DMS 273 treated with DMSO at 0.1 percent for 48 hours (cell line): ENCODE measurements around the gene CDH12.
"Not testable (repeated sequence)": the region's sequence is repeated elsewhere in the genome, so short reads cannot be mapped to it uniquely, and the experiment has no call there.

Experiments
- DNase-seq: peaks from one replicate; lab custom pipeline; 2025; lab: John Stamatoyannopoulos, UW

CDH12 gene

DNA sequence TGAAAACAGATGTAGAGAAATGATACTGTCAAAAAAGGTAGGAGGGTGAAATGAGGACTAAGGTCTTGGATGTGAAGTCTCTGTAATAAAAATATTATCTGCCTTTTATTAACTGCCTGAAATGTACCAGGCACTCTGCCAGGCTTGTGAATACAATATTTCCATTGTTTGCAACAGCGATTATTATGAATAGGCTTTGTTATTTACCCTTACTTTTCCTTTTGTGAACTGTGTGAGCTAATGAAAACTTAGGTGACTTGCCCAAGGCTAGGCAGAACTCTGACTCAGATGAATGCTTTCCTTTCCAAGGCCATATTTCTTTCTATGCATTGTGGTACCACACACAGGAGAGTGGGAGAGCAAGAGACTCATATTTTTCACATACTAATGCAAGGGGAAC lies 204.1 kb downstream of the CDH12 start:
- DNase-seq = no peak

DNA sequence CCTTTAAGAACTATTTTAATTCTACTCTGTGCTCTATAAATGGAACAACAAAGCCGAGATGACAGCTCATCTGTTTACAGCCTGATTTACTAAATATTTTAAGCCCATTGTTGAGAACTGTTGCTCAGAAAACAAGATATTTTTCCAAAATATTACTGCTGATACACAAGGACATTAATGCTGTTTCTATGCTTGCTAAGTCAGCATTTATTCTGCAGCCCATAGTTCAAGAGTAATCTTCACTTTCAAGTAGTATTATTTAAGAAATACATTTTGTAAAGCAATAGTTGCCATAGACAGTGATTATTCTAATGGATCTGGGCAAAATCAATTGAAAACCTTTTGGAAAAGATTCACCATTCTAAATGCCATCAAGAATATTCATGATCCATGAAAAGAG lies 208.3 kb downstream of the CDH12 start:
- DNase-seq = no peak

DNA sequence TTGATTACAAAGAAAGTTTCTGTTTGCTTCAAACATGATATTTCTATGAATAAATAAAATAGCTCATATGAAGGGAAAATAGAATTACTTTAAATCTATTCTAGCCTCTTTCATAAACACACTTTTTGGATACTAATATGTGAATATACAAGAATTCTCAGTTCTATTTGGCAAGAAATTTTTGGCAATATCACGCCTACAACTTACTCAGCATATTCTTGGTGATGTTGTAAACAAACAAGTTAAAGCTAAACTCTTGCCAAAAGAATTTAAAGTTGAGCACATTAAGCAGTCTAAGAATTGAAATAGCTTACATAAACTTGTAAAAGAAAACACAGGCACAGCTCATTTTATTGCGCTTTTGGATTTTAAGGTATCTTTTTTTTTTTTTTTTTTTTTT lies 209.8 kb downstream of the CDH12 start:
- no peak for DNase-seq

DNA sequence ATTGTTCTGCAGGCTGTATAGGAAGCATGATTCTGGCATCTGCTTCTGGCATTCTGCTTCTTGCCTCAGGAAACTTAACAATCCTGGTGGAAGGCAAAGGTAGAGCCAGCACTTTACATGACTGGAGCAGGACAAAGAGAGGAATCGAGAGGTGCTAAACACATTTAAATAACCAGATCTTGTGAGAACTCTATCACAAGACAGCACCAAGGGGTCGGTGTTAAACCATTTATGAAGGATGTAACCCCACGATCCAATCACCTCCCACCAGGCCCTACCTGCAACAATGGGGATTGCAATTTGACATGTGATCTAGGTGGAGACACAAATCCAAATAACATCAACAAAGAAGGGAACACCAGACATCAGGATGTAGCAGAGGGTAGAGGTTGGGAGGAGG lies 221.5 kb downstream of the CDH12 start:
- no peak for DNase-seq

DNA sequence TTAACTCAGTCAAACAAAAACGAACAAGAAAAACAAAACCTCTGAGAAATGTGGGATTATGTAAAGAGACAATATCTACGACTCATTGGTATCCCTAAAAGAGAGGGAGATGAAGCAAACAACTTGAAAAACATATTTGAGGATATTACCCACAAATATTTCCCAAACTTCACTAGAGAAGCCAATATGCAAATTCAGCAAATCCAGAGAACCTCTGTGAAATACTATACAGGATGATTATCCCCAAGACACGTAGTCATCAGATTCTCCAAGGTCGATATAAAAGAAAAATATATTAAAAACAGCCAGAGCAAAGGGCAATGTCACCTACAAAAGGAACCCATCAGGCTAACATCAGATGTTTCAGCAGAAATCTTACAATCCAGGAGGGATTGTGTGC lies 226.1 kb downstream of the CDH12 start:
- DNase-seq = no peak

DNA sequence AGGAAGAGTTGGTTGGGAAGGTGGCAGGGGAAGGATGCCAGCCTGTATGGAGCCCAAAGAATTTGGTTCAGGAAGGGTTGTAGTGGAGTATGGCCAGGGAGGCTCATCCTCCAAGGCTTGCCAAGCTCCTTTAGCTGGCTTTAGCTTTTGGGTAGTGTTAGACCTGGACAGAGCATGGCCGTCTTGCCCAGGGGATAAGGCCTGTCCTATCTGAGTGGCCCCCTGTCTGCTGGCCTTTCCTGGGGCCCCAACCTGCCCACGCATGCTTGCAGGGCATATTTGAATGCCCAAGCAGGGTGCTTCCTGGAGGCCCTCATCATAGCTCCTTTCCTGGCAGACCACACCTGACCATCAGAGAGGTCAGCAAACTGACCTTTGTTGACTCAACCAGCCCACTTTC lies 227.7 kb downstream of the CDH12 start:
- no peak for DNase-seq

DNA sequence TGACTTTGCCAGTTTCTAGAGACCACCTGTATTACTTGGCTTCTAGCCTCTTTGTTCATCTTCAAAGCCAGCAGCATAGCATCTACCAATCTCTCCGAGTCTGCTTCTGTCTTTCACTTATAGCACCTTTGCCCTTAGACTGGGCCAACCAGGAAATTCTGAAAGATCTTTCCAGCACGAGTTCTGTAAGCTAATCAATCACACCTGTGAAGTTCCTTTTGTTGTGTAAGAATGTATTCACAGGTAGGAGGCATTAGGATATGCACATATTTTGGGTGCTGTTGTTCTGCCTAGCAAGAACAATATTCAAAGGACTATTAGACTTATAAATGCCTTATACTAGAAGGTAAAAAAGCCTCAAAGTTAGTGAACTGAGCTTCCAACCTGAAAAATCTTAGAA lies 232.1 kb downstream of the CDH12 start:
- no peak for DNase-seq

DNA sequence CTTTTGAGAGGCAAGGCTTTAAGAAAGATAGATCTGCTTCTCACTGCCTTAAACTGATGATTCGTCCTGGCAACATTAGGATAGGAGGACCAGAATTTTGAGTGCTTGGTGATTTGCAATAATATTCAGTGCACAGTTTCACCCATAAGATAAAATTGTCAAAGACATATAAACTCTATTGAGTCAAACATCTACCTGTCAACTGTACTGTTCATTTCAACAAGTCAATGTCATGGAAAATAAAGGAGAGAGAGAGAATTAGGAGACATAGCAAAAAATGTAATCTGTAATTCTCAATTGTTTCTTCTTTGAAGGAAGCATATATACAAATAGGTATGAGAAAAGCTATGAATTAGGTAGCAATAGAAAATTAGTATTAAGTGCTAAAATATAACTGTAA lies 237.2 kb downstream of the CDH12 start:
- DNase-seq = no peak

DNA sequence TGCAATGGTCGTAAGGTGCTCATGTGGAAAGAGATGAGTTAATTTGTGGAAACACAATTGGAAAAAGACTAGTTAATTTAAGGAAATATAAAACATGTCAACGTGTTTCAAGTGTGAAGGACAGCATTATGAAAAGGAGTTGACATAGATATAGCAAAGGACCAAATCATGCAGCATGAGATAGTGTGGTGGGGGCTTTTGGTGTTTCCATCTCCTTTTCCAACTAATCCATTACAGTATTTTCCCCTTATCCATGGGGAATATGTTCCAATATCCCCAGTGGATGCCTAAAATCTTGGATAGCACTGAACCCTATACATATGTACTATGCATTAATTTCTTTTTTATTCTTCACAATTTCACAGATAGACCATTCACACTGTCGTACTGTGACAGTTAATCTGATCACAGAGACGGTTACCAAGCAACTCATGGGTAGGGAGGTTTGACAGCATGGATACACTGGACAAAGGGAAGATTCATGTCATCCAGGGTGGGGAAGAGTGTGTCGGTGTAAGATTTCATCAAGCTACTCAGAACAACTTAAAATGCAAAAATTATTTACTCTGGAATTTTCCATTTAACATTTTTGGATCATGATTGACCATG lies 238.6 kb downstream of the CDH12 start:
- DNase-seq = no peak

DNA sequence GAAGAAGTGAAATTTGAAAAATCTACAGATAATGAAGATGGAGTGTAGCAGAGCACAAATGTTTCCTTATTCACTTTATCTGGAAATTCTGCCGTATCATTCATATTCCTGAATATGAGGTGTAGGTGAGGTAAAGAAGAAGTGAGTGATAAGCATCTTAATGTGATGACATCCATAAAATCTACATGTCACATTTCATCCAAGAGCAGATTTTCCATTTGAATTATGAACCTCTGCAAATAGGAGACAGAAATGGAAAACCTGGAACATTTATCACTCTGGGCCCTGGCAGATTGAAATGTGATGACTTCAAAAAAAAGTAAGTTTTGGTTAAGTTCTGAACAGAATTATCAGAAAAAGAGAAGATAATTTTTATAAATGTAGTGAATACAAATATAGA lies 240.2 kb downstream of the CDH12 start:
- DNase-seq = no peak

DNA sequence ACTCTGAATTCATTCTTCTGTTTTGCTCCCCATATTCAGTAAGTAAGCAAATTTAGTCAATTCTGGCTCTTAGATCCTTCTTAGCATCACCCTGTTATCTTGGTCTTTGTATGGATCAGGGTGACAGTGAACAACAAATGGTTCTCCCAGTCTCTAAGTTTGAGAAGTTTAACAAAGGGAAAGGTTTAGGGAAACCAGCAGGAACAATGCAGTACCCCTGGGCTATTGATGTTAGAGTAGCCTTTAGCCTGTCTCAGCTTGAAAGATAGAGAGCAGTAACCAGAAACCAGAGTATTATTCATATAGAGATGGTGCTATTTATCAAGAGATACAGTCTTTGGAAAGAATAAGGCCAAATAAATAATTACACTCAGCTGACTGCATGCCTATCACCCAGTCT lies 241.8 kb downstream of the CDH12 start:
- DNase-seq = no peak

DNA sequence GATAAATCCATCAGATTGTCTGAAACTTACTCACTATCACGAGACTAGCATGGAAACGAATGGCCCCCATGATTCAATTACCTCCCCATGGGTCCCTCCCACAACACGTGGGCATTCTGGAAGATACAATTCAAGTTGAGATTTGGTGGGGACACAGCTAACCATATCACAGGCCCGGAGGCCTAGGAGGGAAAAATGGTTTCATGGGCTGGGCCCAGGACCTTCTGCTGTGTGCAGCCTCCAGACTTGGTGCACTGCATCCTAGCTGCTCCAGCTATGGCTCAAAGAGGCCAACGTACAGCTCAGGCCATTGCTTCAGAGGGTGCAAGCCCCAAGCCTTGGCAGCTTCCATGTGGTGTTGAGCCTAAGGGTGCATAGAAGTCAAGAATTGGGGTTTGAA lies 245.6 kb downstream of the CDH12 start:
- DNase-seq = not testable (repeated sequence)

DNA sequence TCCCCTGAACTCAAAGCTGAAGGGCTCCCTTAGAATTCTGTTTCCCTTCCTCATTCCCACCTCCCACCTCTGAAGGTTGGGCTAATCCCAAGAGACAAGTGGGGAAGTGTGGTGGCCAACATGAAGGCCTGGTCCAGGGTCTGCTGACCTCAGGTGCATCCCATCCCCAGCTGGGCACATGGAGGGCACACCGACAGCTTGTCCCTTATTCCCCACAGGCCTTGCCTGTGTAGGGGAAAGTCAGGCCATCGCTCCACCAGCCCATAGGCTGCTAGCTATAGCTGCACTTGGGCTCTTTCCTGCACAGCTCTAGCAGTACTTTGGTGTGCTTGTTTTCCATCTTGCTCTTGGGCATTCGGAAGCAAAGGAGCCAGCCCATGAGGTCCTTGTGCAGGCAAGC lies 247.7 kb downstream of the CDH12 start:
- no peak for DNase-seq

DNA sequence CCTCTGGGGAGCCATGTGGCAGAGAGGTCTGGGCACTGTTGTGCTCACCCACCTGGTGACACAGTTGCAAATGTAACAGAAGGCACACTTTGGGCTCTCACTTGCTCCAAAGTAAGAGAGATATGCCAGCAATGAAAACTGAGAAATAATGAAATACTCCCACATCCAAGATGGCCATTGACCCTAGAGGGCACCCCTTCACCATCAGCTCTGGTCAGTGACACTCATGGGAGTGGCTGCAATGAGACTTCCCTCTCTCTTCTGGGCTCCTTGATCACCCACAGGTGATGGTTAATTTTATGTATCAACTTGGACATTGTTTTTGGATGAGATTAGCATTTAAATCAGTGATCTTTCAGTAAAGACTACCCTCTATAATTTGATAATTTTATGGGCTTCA lies 248.4 kb downstream of the CDH12 start:
- no peak for DNase-seq

DNA sequence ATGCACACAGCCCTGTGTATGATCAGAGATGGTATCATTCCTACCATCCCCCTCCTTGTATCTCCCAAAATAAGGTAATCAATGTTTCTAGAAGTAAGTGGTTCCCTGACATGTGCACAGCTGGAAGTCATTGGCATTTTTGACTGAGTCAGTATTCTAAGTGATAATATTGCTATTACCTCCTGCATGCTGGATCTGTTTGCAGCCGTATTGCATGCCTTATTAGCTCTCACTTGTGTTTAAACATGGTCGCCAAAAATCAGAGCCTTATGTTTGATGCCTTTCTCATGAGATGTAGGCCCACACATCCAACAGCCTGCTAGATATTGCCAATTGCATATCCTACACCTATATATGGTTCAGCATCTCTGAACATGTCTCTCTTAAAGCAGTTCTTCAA lies 254.3 kb downstream of the CDH12 start:
- DNase-seq = no peak

DNA sequence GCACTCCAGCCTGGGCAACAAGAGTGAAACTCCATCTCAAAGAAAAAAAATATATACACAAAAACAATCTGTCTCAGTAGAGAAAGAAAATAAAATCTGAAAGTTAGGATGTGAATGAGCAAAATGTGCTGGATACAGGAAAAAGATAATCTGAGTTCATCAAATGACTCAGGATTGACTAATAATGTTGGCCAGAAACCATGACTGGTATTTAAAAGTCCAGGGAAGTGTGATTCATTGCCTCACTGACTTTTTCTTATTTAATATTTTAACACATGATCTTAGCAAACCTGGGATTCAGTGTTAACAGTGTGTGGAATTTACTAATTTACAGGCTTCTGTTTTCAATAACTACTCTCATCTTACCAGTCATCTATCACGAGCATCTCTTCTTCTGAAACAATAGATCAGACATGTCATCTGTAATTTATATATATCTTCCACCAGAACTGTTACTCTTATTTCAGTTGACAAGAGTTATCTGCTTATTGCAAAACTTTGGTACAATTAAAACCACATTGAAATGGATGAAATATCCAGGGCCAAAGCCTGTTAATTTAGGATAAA lies 256.7 kb downstream of the CDH12 start:
- no peak for DNase-seq

DNA sequence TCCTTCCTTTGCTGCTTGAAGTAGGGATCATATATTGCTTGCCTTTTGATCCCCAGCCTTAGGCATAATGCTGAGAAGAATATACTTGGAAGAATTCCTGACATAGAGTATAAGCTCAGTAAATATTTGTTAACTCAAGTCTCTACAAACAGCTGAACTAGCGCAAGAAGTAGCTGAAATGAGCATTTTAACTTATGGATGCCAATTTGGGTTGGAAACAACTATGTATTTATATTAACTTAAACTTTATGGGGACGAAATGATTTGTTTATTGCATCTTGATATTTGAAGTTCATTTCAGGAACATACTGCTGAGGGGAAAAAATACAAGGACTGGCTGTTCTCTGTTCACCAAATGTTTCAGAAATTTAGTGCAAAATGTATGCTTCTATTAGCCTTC lies 258.7 kb downstream of the CDH12 start:
- no peak for DNase-seq

DNA sequence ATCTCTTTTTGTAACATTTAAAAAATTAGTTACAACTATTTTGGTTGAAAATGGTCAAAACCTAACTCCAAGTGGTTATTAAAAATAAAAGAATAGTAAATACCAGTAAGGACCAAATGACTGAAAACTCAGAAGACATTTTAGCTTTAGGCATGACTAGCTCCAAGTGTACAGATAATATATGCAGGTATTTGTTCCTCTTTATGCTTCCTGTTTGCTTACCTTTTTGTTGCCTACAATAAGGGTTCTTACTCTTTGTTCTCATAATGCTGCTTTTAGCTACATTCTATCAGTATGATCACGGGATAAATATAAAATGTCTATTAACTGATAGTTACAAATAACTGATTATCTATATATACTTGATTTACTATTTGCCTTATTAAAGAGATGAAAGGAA lies 259.6 kb downstream of the CDH12 start:
- no peak for DNase-seq

DNA sequence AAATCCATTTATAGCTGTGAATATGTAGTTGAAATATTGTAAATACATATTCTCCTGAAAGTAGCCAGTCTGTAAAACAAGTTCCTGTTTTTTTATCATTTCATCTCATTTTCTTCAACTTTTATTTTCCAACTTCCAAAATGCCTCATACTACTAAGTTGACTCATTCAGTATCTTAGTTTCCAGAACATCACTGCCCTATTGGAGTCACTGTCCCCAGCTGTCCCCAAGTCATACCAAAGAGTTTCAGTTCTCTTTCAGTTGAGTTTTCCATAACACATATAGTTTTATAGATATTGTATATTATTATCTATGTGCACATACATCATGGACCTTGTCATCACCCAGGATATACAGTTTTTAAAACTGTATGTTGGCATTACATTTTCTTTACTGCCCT lies 261.7 kb downstream of the CDH12 start:
- DNase-seq = no peak

DNA sequence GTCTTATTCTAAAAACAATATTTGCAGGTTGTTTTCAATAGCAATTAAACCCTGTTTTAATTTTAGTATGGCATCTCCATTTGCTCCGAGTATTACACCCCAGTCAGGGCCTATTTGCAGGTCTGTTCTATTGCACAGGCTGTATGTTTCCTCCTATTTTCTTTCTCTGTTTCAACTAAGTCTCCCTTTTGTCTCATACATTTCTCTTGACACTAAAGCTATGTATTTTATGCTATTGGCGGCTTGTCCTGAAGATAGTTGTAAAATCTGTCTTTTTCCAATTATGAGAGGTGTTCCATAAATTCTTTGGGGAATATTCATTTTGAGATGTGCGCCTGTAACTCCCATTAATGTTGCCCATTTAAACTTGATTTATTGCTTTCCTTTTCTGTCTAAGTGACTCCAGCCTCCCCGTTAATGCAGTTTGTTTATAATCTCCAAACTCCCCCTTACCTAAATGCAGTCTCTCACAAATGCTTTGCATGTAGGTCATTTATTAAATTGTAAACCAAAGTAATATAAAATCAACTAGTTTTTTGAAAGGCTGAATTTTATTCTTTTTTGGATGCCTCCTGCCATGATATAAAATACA lies 262.4 kb downstream of the CDH12 start:
- no peak for DNase-seq

DNA sequence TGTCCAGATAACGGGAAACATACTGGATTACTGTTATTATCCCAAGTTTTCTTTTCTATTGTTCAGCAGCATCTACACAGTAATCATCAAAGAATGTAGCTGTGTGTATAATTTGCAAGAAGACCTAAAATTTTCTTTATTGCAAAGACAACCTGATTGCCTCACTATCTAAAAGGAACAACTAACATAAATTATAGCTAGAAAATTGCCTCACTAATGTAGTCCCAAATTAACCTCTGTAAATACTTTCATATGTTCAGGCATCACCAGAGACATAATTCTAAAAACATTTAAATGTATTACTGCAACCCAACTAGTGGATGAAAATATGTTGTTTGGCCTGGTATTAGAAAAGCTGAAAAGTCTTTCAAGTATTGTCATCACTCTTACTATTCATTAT lies 275.4 kb downstream of the CDH12 start:
- no peak for DNase-seq

DNA sequence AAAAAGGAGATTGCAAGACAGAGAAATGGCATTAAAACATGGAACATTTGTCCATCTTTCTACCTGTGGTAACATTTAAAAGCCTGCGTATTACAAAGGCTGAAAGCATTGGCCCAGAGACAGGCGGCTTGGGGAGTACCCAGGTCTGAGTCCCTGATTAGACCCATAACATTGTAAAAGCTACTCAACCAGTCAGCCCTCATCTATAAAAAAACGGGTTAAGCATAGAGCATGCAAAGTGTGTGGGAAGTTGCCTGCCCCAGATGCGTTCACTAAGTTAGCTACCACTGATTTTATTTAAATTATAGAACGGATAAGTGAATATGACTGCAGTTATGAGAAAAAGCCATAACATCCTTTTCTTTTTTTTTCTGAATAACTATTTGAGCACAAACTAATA lies 276.1 kb downstream of the CDH12 start:
- DNase-seq = no peak

DNA sequence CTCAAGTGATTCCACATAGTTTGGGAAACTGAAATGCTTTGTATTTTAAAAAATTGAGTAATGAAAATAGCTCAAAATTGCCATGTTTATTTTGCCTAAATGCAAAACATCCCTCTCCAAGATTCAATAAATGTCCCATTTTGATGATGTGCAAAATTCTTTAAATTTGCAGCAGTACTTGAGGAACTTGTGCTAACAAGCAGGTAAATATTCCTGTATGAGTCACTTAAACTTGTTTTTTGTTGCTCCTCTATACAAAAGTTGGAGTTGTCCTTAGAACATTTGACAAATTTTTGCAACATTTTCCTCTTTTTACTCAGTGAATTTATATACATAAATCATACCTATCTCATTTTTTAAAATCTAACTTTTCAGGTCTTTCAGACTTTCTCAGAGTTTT lies 280.2 kb downstream of the CDH12 start:
- no peak for DNase-seq

DNA sequence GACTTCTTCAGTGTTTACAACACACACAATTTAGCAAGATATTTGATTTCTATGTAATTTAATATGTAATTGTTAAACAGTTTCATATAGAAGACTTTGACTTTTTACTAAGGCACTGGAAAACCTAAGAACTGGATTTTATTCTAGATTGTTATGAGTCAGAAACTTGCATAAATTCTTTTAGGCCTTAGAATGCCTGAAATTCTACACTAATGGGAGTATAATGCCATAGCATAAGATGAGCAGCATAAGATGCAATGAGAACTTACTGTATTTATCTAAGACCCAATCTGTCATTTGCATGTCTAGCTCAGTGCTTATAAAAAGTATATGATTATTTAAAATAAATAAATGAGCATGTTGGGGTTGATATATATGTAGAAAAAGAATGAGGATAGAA lies 285.2 kb downstream of the CDH12 start:
- no peak for DNase-seq
